ENCODE data around the gene NRIP1.

- TF ChIP-seq THAP7 (CRISPR knock-in tag; IDR thresholded peaks at IDR 0.05) (no peak), ARID2 (IDR thresholded peaks at IDR 0.05) (no peak), ZBTB26 (CRISPR knock-in tag; IDR thresholded peaks at IDR 0.05) (no peak), CREB3 (tag; conservative IDR thresholded peaks at IDR 0.05; ENCODE audit: low read depth) (no peak), CTCF (IDR thresholded peaks at IDR 0.05 in 2 of 3, conservative IDR thresholded peaks at IDR 0.05 in 1 of 3; ENCODE audit: insufficient read depth in 2 of 3, low read depth in 1 of 3, low read length in 3 of 3) (no peak), HDAC6 (IDR thresholded peaks at IDR 0.05; ENCODE audit: low read depth, low read length) (no peak), POLR2B (IDR thresholded peaks at IDR 0.05; ENCODE audit: low read depth, partially characterized antibody) (peak; percentile 16), RCOR1 (IDR thresholded peaks at IDR 0.05; ENCODE audit: borderline replicate concordance in 1 of 2, low read depth in 2 of 2, low read length in 2 of 2) (no peak), ZNF24 (IDR thresholded peaks at IDR 0.05) (no peak), CGGBP1 (CRISPR knock-in tag; IDR thresholded peaks at IDR 0.05) (no peak), EGR1 (conservative IDR thresholded peaks at IDR 0.05) (no peak), PRMT5 (CRISPR knock-in tag; IDR thresholded peaks at IDR 0.05) (no peak), EP300 (IDR thresholded peaks at IDR 0.05; ENCODE audit: low read length) (no peak), HNRNPUL1 (IDR thresholded peaks at IDR 0.05; ENCODE audit: low read length) (no peak)
Observed at GRCh38 chr21:15065392-15066122, 757 bp upstream of the NRIP1 start.

Data from K562 (cell line).